ENCODE measurements around the gene CGNL1.

The CGNL1 gene

GRCh38 chr15:57567891-57568290 is 191.6 kb downstream of the CGNL1 start:
- Histone ChIP-seq H3K27me3 (replicated peaks; ENCODE audit: insufficient read depth, low read length) (no peaks in the 10 kb centered on the region), H3K4me1 (ENCODE audit: low read length) (no peaks in the 10 kb centered on the region), H3K4me2 (ENCODE audit: low read depth, low read length) (no peak overlapping the region), H3K9ac (ENCODE audit: low read length) (no peak overlapping the region), H3K27ac (ENCODE audit: low read length) (no peak overlapping the region), H2AFZ (ENCODE audit: low read length) (no peak overlapping the region), H4K20me1 (ENCODE audit: insufficient read depth, low read length) (no peaks in the 10 kb centered on the region), H3K36me3 (replicated peaks; ENCODE audit: insufficient read depth, low read length) (no peaks in the 10 kb centered on the region), H3K4me3 (ENCODE audit: low read length) (no peak overlapping the region), H3K9me3 (replicated peaks; ENCODE audit: insufficient read depth, low read length) (no peaks in the 10 kb centered on the region), H3K79me2 (ENCODE audit: low read length) (no peaks in the 10 kb centered on the region), H3K9me2 (replicated peaks; ENCODE audit: insufficient read depth, low read length) (no peaks in the 10 kb centered on the region), H3F3A (ENCODE audit: insufficient read depth, low read length) (no peaks in the 10 kb centered on the region)
- TF ChIP-seq CTCF (IDR thresholded peaks at IDR 0.05; ENCODE audit: low read length) (no peak), EZH2 (optimal IDR thresholded peaks at IDR 0.05; ENCODE audit: low read depth, low read length) (no peak), EZH2phosphoT487 (IDR thresholded peaks at IDR 0.05; ENCODE audit: low read length) (no peak)
- no peak for DNase-seq

- no peaks in the 10 kb centered on the region for H4K20me1 ChIP-seq (ENCODE audit: insufficient read depth, low read length)
- H3K27me3 ChIP-seq (replicated peaks; ENCODE audit: insufficient read depth, low read length), result no peaks in the 10 kb centered on the region
- no peaks in the 10 kb centered on the region for H3K9me2 ChIP-seq (replicated peaks; ENCODE audit: insufficient read depth, low read length)
- no peaks in the 10 kb centered on the region for H3F3A ChIP-seq (ENCODE audit: insufficient read depth, low read length)
- no peaks in the 10 kb centered on the region for H3K9me3 ChIP-seq (replicated peaks; ENCODE audit: insufficient read depth, low read length)
- no peak overlapping the region for H2AFZ ChIP-seq (ENCODE audit: low read length)
- H3K4me2 ChIP-seq (ENCODE audit: low read depth, low read length), result no peak overlapping the region
- H3K4me3 ChIP-seq (ENCODE audit: low read length), result no peak overlapping the region
- no peak for DNase-seq
- H3K27ac ChIP-seq (ENCODE audit: low read length), result no peak overlapping the region
- H3K79me2 ChIP-seq (ENCODE audit: low read length), result no peaks in the 10 kb centered on the region
- no peaks in the 10 kb centered on the region for H3K36me3 ChIP-seq (replicated peaks; ENCODE audit: insufficient read depth, low read length)
- TF ChIP-seq EZH2 (optimal IDR thresholded peaks at IDR 0.05; ENCODE audit: low read depth, low read length) (no peak), EZH2phosphoT487 (IDR thresholded peaks at IDR 0.05; ENCODE audit: low read length) (no peak), CTCF (IDR thresholded peaks at IDR 0.05; ENCODE audit: low read length) (no peak)
- no peaks in the 10 kb centered on the region for H3K4me1 ChIP-seq (ENCODE audit: low read length)
- no peak overlapping the region for H3K9ac ChIP-seq (ENCODE audit: low read length)
Measured at GRCh38 chr15:57568299-57568698, 192.0 kb downstream of the CGNL1 start.

GRCh38 chr15:57570340-57570739 is 194.0 kb downstream of the CGNL1 start:
- no peaks in the 10 kb centered on the region for H3K79me2 ChIP-seq (ENCODE audit: low read length)
- no peak overlapping the region for H3K27ac ChIP-seq (ENCODE audit: low read length)
- H3K9me3 ChIP-seq (replicated peaks; ENCODE audit: insufficient read depth, low read length), result no peaks in the 10 kb centered on the region
- H3K4me3 ChIP-seq (ENCODE audit: low read length), result no peak overlapping the region
- H4K20me1 ChIP-seq (ENCODE audit: insufficient read depth, low read length), result no peaks in the 10 kb centered on the region
- no peaks in the 10 kb centered on the region for H3K36me3 ChIP-seq (replicated peaks; ENCODE audit: insufficient read depth, low read length)
- no peak overlapping the region for H3K4me2 ChIP-seq (ENCODE audit: low read depth, low read length)
- no peak overlapping the region for H2AFZ ChIP-seq (ENCODE audit: low read length)
- H3K9me2 ChIP-seq (replicated peaks; ENCODE audit: insufficient read depth, low read length), result no peaks in the 10 kb centered on the region
- no peaks in the 10 kb centered on the region for H3K4me1 ChIP-seq (ENCODE audit: low read length)
- no peaks in the 10 kb centered on the region for H3K27me3 ChIP-seq (replicated peaks; ENCODE audit: insufficient read depth, low read length)
- no peak for DNase-seq
- H3F3A ChIP-seq (ENCODE audit: insufficient read depth, low read length), result no peaks in the 10 kb centered on the region
- H3K9ac ChIP-seq (ENCODE audit: low read length), result no peak overlapping the region
- TF ChIP-seq EZH2 (optimal IDR thresholded peaks at IDR 0.05; ENCODE audit: low read depth, low read length) (no peak), CTCF (IDR thresholded peaks at IDR 0.05; ENCODE audit: low read length) (no peak), EZH2phosphoT487 (IDR thresholded peaks at IDR 0.05; ENCODE audit: low read length) (no peak)
